ENCODE data around the gene GGCT. TPM values are rescaled to one million over a fixed set of nuclear protein-coding genes. Genes with fewer than 3 reads are reported as not detected.

Gene GGCT
- total RNA-seq, 6 donors from 2014 or later: 12.6 to 26.2 (median 22.2) TPM

- Histone ChIP-seq H3K36me3 (no peaks in the 10 kb centered on the region), H3K27me3 (no peaks in the 10 kb centered on the region), H3K4me3 (no peak overlapping the region), H3K4me1 (peaks cover 89 to 98% (median 94%) of the 10 kb centered on the region in 4 donors), H3K9me3 (no peaks in the 10 kb centered on the region), H3K27ac (peak overlapping the region; percentile 83 to 94 (median 84))
- 5 to 7% methylated on average over 5 of the region's 5 CpGs for WGBS, 2 donors
- DNase-seq: peak in 1 of 2 donors; percentile 86
- TF ChIP-seq, protein P1, sequence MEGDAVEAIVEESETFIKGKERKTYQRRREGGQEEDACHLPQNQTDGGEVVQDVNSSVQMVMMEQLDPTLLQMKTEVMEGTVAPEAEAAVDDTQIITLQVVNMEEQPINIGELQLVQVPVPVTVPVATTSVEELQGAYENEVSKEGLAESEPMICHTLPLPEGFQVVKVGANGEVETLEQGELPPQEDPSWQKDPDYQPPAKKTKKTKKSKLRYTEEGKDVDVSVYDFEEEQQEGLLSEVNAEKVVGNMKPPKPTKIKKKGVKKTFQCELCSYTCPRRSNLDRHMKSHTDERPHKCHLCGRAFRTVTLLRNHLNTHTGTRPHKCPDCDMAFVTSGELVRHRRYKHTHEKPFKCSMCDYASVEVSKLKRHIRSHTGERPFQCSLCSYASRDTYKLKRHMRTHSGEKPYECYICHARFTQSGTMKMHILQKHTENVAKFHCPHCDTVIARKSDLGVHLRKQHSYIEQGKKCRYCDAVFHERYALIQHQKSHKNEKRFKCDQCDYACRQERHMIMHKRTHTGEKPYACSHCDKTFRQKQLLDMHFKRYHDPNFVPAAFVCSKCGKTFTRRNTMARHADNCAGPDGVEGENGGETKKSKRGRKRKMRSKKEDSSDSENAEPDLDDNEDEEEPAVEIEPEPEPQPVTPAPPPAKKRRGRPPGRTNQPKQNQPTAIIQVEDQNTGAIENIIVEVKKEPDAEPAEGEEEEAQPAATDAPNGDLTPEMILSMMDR (IDR thresholded peaks at IDR 0.05): peak in 3 of 6 experiments; percentile 28 to 46 (median 33)
- TF ChIP-seq EP300 (IDR thresholded peaks at IDR 0.05): peak; percentile 61 to 98 (median 92)
- TF ChIP-seq POLR2A (IDR thresholded peaks at IDR 0.05): no peak
- peak; percentile 91 to 99 for TF ChIP-seq POLR2AphosphoS5 (IDR thresholded peaks at IDR 0.05)
- ATAC-seq (ENCODE audit: low FRiP score in 2 of 2): peak; percentile 85 to 89
Measured at GRCh38 chr7:30469303-30469702, 35.3 kb downstream of the GGCT start.

GRCh38 chr7:30468791-30469190 is 35.8 kb downstream of the GGCT start:
- peak in 1 of 2 donors; percentile 6 for TF ChIP-seq POLR2AphosphoS5 (IDR thresholded peaks at IDR 0.05)
- TF ChIP-seq EP300 (IDR thresholded peaks at IDR 0.05): no peak
- no peak for TF ChIP-seq POLR2A (IDR thresholded peaks at IDR 0.05)
- TF ChIP-seq, protein P1 (IDR thresholded peaks at IDR 0.05): no peak
- Histone ChIP-seq H3K4me1 (peaks cover 89 to 99% (median 94%) of the 10 kb centered on the region in 4 donors), H3K9me3 (no peaks in the 10 kb centered on the region), H3K27ac (peak overlapping the region; percentile 83 to 94 (median 84)), H3K27me3 (no peaks in the 10 kb centered on the region), H3K4me3 (no peak overlapping the region), H3K36me3 (no peaks in the 10 kb centered on the region)
- whole genome bisulfite sequencing, 2 donors: 47 to 54% methylated on average over 4 of the region's 4 CpGs
- DNase-seq (no peak), ATAC-seq (ENCODE audit: low FRiP score in 2 of 2) (no peak)

DNA sequence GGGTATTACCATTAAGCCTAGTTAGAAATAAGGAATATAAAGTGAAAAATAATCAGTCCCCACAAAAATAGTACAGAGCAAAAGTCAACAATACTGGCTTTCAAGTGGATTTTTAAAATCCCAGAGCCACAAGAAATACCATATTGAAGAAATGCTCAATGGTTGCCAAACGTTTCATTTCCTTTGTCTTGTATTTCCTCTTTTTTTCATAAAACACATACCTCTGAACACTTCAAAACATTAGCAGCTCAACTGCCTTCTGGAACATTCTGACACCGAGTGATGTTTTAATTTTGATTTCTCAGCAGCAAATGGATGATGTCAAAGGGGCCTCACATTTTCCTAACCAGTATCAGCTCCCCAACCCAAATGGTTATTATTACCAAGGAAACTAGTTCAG is 36.6 kb downstream of the GGCT start:
- 19 to 24% methylated on average over 2 of the region's 2 CpGs for WGBS, 2 donors
- no peaks in the 10 kb centered on the region for H3K36me3 ChIP-seq
- ATAC-seq (ENCODE audit: low FRiP score in 2 of 2): no peak
- DNase-seq: no peak
- no peaks in the 10 kb centered on the region for H3K27me3 ChIP-seq
- H3K4me1 ChIP-seq: peaks cover 82 to 96% (median 93%) of the 10 kb centered on the region in 4 donors
- peak overlapping the region; percentile 83 to 94 (median 84) for H3K27ac ChIP-seq
- TF ChIP-seq, protein P1 (IDR thresholded peaks at IDR 0.05): no peak
- TF ChIP-seq POLR2A (IDR thresholded peaks at IDR 0.05) (no peak), EP300 (IDR thresholded peaks at IDR 0.05) (no peak), POLR2AphosphoS5 (IDR thresholded peaks at IDR 0.05) (no peak)
- no peak overlapping the region for H3K4me3 ChIP-seq
- H3K9me3 ChIP-seq: no peaks in the 10 kb centered on the region

- 59 to 75% methylated on average over 4 of the region's 4 CpGs for WGBS, 2 donors
- Histone ChIP-seq H3K27ac (peak overlapping the region in 3 of 4 donors; percentile 84 to 94 (median 85)), H3K9me3 (no peaks in the 10 kb centered on the region), H3K4me3 (no peak overlapping the region), H3K36me3 (peaks cover 0 to 3% (median 0%) of the 10 kb centered on the region in 4 donors), H3K4me1 (peaks cover 75 to 88% (median 86%) of the 10 kb centered on the region in 4 donors), H3K27me3 (no peaks in the 10 kb centered on the region)
- no peak for DNase-seq
- TF ChIP-seq, protein P1 (IDR thresholded peaks at IDR 0.05): no peak
- no peak for TF ChIP-seq POLR2A (IDR thresholded peaks at IDR 0.05)
- TF ChIP-seq EP300 (IDR thresholded peaks at IDR 0.05): no peak
- TF ChIP-seq POLR2AphosphoS5 (IDR thresholded peaks at IDR 0.05): no peak
- ATAC-seq (ENCODE audit: low FRiP score in 2 of 2): no peak
Measured at GRCh38 chr7:30467271-30467670, 37.4 kb downstream of the GGCT start.

DNA sequence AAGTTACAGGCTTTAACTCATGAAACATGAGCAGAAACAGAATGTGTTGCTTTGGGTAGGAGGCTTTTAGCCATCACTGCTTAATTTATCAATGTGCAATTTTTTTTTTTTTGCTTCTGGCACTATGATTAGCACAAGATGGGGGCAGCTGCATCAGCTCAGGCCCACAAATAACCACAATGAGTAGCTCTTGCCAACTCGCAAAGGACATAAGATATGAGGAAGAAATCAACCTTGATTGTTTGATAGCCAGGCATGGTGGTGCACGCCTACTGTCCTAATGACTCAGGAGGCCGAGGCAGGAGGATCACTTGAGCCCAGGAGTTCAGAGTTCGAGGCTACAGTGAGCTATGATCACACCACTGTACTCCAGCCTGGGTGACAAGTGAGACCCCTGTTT is 38.4 kb downstream of the GGCT start:
- DNase-seq (no peak), ATAC-seq (ENCODE audit: low FRiP score in 2 of 2) (no peak)
- Histone ChIP-seq H3K27me3 (no peaks in the 10 kb centered on the region), H3K9me3 (no peaks in the 10 kb centered on the region), H3K36me3 (peaks cover 0 to 6% (median 0%) of the 10 kb centered on the region in 4 donors), H3K27ac (peak overlapping the region in 3 of 4 donors; percentile 42 to 85 (median 59)), H3K4me3 (no peak overlapping the region), H3K4me1 (peaks cover 65 to 78% (median 76%) of the 10 kb centered on the region in 4 donors)
- TF ChIP-seq, protein P1 (IDR thresholded peaks at IDR 0.05): no peak
- no peak for TF ChIP-seq POLR2A (IDR thresholded peaks at IDR 0.05)
- no peak for TF ChIP-seq POLR2AphosphoS5 (IDR thresholded peaks at IDR 0.05)
- TF ChIP-seq EP300 (IDR thresholded peaks at IDR 0.05): no peak
- WGBS, 2 donors: 75 to 79% methylated on average over 4 of the region's 4 CpGs

All from upper lobe of left lung (tissue), 6 donors.